Loucy (cell line): ENCODE results near the gene ALKBH3.

Source experiments
- CTCF ChIP-seq: fragments of 200-600 bp; sonication (generic); conservative IDR thresholded peaks from 2 replicates; pipeline ENCODE4 v1.5.1; 2014; ENCODE audit warnings: mild to moderate bottlenecking, antibody characterized with exemption, low read length
- EZH2phosphoT487 ChIP-seq: fragments of 200-600 bp; IDR thresholded peaks from 2 replicates; pipeline ENCODE4 v1.6.1; 2018; ENCODE audit warnings: antibody characterized with exemption, mild to moderate bottlenecking, moderate library complexity, borderline replicate concordance

GRCh38 chr11:43894546-43894945 lies 13.9 kb downstream of the ALKBH3 start:
- TF ChIP-seq CTCF, result no peak
- TF ChIP-seq EZH2phosphoT487, result no peak
